Ascending aorta (tissue), 2 donors: ENCODE results near the gene SNRPD1. TPM values are rescaled to one million over a fixed set of nuclear protein-coding genes. Genes with fewer than 3 reads are reported as not detected.
"Not testable (repeated sequence)": the region's sequence is repeated elsewhere in the genome, so short reads cannot be mapped to it uniquely, and the experiment has no call there.

Experiments
- DNase-seq, 2 donors: peaks; one replicate each; pipeline ENCODE4 v3.0.0-alpha.2; 2019; ENCODE audit warnings: low spot score in 2 of 2
- H3K27ac ChIP-seq, 2 donors: fragments of 200-600 bp; sonication (generic); one replicate each; pipeline ENCODE4 v1.5.1; 2016 to 2017; ENCODE audit warnings: mild to moderate bottlenecking in 1 of 2
- H3K27me3 ChIP-seq: fragments of 200-600 bp; sonication (generic); one replicate; pipeline ENCODE4 v1.5.1; 2017
- H3K36me3 ChIP-seq, 2 donors: fragments of 200-600 bp; sonication (generic); one replicate each; pipeline ENCODE4 v1.5.1; 2016
- H3K4me1 ChIP-seq, 2 donors: fragments of 200-600 bp; sonication (generic); one replicate each; pipeline ENCODE4 v1.5.1; 2016 to 2017; ENCODE audit warnings: mild to moderate bottlenecking in 1 of 2
- H3K4me3 ChIP-seq, 2 donors: fragments of 200-600 bp; sonication (generic); one replicate each; pipeline ENCODE4 v1.5.1; 2016 to 2017; ENCODE audit warnings: mild to moderate bottlenecking in 1 of 2
- H3K9me3 ChIP-seq, 2 donors: fragments of 200-600 bp; sonication (generic); one replicate each; pipeline ENCODE4 v1.5.1; 2016
- CTCF ChIP-seq, 3 experiments: fragments of 200-600 bp in 2 of 3; fragments of 450-650 bp in 1 of 3; sonication (generic) in 2 of 3; IDR thresholded peaks; one replicate each; pipeline ENCODE4 v1.5.1; 2016 to 2019; ENCODE audit warnings: antibody characterized with exemption in 3 of 3, mild to moderate bottlenecking in 1 of 3, moderate library complexity in 1 of 3
- intact Hi-C: fragments of 100-400 bp; cut with DNase I; formaldehyde crosslinking; loops from one replicate; pipeline ENCODE4 v1.15.1; 2023
- total RNA-seq: library from RNA; depleted of rRNA; stranded (reverse); fragments of >200 nt; gene quantifications from one replicate; pipeline ENCODE4 v1.1.0, GENCODE V29; 2016

SNRPD1 gene
- total RNA-seq, 1 donor from 2014 or later, result 0.85 TPM

DNA sequence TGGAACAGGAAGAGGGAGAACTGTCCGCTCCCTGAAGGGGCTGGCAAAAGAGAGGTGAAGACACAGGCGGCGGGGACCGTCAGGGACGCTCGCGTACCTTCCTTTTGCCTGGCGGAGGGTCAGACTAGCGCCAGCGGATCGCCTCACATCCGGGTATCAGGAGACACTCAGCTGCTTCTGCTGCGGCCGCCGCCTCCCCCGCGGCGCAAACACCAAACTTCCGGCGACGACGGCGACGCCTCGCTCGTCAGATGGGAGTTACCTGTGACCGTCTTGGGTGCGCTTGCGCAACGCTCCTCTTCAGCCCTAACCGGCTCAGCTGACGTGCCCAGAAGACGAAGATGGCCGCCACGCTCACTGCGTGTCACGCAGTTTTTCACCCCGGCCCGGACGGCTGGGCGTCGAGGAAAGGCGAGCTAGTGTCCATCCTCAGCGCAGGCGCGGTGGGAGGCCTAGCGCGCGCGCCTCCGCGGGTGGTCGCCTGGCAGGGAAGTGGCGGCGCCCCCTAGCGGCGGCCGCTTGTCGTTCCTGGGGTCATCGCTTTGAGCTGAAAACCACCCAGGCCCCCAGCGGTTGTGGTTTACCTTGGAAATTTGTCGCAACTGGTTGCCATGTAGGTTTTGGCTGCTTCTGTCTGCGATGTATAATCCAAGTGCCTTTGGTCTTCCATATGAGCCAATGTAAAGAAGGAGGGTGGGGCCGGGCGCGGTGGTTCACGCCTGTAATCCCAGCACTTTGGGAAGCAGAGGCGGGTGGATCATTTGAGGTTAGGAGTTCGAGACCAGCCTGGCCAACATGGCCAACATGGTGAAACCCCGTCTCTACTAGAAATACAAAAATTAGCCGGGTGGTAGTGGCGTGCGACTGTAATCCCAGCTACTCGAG is 11.3 kb upstream of the SNRPD1 start, which contains the start of gene ESCO1:
Gene ESCO1, minus strand, starts transcription at position 179 of the 885 bp plus-strand sequence. CDS start 25,861 bp downstream, outside the sequence.
- intact Hi-C loops, result loop anchor here (1.0 to 10.0 kb wide), 5 partner anchors 28 to 146 kb away; partner anchors contain the start of gene ABHD3

GRCh38 chr18:21602299-21602587 is 9.9 kb upstream of the SNRPD1 start:
- intact Hi-C loops, result loop anchor here (5.0 to 10.0 kb wide), 2 partner anchors 115 to 147 kb away; no protein-coding TSS in a partner anchor
- Histone ChIP-seq H3K27me3 (no peaks in the 10 kb centered on the region), H3K9me3 (no peaks in the 10 kb centered on the region), H3K4me3 (no peak overlapping the region), H3K27ac (no peak overlapping the region), H3K36me3 (no peaks in the 10 kb centered on the region), H3K4me1 (peaks cover 0 to 2% of the 10 kb centered on the region in 2 donors)
- no peak for DNase-seq
- TF ChIP-seq CTCF (IDR thresholded peaks at IDR 0.05), result no peak

More for the DNA sequence above, 11.3 kb upstream of the SNRPD1 start, which contains the start of gene ESCO1:
- H3K27me3 ChIP-seq, result no peaks in the 10 kb centered on the region
- H3K9me3 ChIP-seq, result no peaks in the 10 kb centered on the region
- H3K4me1 ChIP-seq, result peaks cover 0 to 2% of the 10 kb centered on the region in 2 donors
- no peaks in the 10 kb centered on the region for H3K36me3 ChIP-seq
- TF ChIP-seq CTCF (IDR thresholded peaks at IDR 0.05), result peak; percentile 98
- peak within 1 kb of the TSS; percentile 92 to 98 for H3K27ac ChIP-seq
- DNase-seq, result peak; percentile 85 to 97
- peak within 1 kb of the TSS; percentile 74 to 96 for H3K4me3 ChIP-seq

DNA sequence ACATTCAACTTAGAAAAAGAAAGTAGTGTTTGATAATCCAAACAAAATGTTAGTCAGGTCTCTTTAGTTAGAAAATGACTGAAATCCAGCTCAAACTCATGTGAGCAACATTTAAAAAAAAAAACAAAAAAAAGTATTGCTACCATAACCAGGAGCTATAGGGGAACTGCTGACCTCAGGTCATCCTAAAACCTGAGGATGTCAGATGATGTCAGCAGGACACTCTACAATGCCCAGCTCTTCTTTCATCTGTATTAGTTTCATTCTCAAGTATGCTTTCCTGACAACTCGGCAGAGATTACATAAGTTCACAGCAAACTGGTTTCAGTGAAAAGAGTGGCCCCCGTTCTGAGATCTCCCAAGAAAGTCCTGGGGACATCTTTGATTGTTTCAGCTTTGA is 7.4 kb upstream of the SNRPD1 start:
- DNase-seq, result no peak
- intact Hi-C loops, result loop anchor here (5.0 to 10.0 kb wide), 2 partner anchors 117 to 150 kb away; no protein-coding TSS in a partner anchor
- H3K4me3 ChIP-seq, result no peak overlapping the region
- no peaks in the 10 kb centered on the region for H3K27me3 ChIP-seq
- no peaks in the 10 kb centered on the region for H3K36me3 ChIP-seq
- H3K9me3 ChIP-seq, result no peaks in the 10 kb centered on the region
- no peak for TF ChIP-seq CTCF (IDR thresholded peaks at IDR 0.05)
- H3K4me1 ChIP-seq, result no peaks in the 10 kb centered on the region
- H3K27ac ChIP-seq, result no peak overlapping the region

DNA sequence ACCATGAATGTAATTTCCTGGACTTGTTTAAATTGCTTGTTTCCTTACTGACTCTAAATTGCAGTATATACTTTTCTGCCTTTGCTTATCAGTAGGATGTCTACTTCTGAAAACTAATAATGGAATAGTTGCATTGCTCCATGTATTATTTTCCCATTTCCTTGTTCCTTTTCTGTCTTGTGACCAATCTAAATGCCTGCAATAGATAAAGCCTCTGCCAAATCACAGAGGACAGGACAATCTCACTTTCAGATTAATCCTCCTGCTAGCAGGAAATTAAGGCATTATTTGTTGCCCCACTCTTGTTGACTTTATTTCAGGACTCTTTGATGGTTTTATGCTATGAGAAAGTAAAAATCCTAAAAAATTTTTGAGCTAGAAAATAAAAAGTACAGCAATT is 6.9 kb upstream of the SNRPD1 start:
- Histone ChIP-seq H3K36me3 (no peaks in the 10 kb centered on the region), H3K27ac (no peak overlapping the region), H3K27me3 (no peaks in the 10 kb centered on the region), H3K4me1 (no peaks in the 10 kb centered on the region), H3K9me3 (no peaks in the 10 kb centered on the region), H3K4me3 (no peak overlapping the region)
- no peak for TF ChIP-seq CTCF (IDR thresholded peaks at IDR 0.05)
- intact Hi-C loops, result loop anchor here (10.0 kb wide), 1 partner anchor 150 kb away; no protein-coding TSS in a partner anchor
- DNase-seq, result no peak

DNA sequence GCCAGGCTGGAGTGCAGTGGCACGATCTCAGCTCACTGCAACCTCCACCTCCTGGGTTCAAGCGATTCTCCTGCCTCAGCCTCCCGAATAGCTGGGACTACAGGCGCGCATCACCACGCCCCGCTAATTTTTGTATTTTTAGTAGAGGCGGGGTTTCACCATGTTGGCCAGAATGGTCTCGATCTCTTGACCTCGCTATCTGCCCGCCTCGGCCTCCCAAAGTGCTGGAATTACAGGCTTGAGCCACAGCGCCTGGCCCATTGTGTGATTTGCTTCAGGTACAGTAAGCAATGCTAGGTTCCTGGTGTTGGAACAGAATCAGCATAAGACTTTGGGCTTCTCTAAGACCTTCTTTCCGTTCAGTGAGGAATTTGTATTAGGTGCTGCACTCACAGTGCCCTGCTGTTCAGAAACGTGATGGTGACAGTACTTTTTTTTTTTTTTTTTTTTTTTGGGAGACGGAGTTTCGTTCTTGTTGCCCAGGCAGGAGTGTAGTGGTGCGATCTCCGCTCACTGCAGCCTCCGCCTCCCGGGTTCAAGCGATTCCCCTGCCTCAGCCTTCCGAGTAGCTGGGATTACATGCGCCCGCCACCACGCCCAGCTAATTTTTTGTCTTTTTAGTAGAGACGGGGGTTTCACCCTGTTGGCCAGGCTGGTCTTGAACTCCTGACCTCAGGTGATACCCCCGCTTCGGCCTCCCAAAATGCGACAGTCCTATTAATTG is 551 bp upstream of the SNRPD1 start:
- intact Hi-C loops, result loop anchor here (5.0 kb wide), 1 partner anchor 221 kb away; no protein-coding TSS in a partner anchor
- H3K4me3 ChIP-seq, result peak overlapping the region; percentile 84 to 88
- not testable (repeated sequence) for H3K27me3 ChIP-seq, DNase-seq, H3K9me3 ChIP-seq, H3K36me3 ChIP-seq
- H3K4me1 ChIP-seq, result peaks cover 3 to 13% of the 10 kb centered on the region in 2 donors
- H3K27ac ChIP-seq, result peak overlapping the region; percentile 83 to 89

DNA sequence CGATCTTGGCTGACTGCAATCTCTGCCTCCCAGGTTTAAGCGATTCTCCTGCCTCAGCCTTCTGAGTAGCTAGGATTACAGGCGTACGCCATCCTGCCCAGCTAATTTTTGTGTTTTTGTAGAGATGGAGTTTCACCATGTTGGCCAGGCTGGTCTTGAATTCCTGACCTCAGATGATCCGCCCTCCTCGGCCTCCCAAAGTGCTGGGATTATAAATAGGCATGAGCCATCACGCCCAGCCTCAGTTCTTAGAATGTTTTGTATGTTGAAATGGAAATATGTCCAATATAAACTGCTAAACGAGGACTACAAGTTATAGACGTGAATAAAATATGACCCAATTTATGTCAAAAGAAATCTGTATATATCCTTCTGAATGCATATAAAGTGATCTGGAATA is 9.5 kb downstream of the SNRPD1 start:
- Histone ChIP-seq H3K36me3 (peaks cover 32 to 43% of the 10 kb centered on the region in 2 donors), H3K27ac (peak overlapping the region; percentile 30 to 31)
- DNase-seq, H3K27me3 ChIP-seq, intact Hi-C loops, H3K9me3 ChIP-seq, H3K4me3 ChIP-seq, H3K4me1 ChIP-seq: not testable (repeated sequence)
